Osteoblast (primary cell): ENCODE measurements around the gene BLVRB. TPM values are rescaled to one million over a fixed set of nuclear protein-coding genes. Genes with fewer than 3 reads are reported as not detected.
"Not testable (repeated sequence)": the region's sequence is repeated elsewhere in the genome, so short reads cannot be mapped to it uniquely, and the experiment has no call there.

Experiments
- DNase-seq: peaks from one replicate; pipeline ENCODE4 v3.0.0; 2011; ENCODE audit warnings: low spot score, mixed read lengths; ENCODE audit not compliant: insufficient read length; ENCODE audit errors: missing footprints
- H2AFZ ChIP-seq: 2 replicates; pipeline ENCODE4 v1.6.0; 2011; ENCODE audit warnings: mild to moderate bottlenecking, low read length
- H3K27ac ChIP-seq: 2 replicates; pipeline ENCODE4 v1.5.1; 2011; ENCODE audit warnings: mild to moderate bottlenecking, low read depth, low read length, moderate library complexity
- H3K27me3 ChIP-seq: 2 replicates; pipeline ENCODE4 v1.6.0; 2012; ENCODE audit warnings: mild to moderate bottlenecking, control low read depth, inconsistent platforms, low read length, moderate library complexity; ENCODE audit not compliant: insufficient read depth
- H3K36me3 ChIP-seq: 2 replicates; pipeline ENCODE4 v1.5.1; 2011; ENCODE audit warnings: mild to moderate bottlenecking, low read length, control low read depth, moderate library complexity; ENCODE audit not compliant: insufficient read depth
- H3K4me1 ChIP-seq: 2 replicates; pipeline ENCODE4 v1.5.1; 2011; ENCODE audit warnings: mild to moderate bottlenecking, low read length, control low read depth, moderate library complexity; ENCODE audit not compliant: insufficient read depth
- H3K4me2 ChIP-seq: 2 replicates; pipeline ENCODE4 v1.6.0; 2011; ENCODE audit warnings: mild to moderate bottlenecking, low read length; ENCODE audit not compliant: insufficient read depth
- H3K4me3 ChIP-seq: fragments of 200-600 bp; sonication (generic); 3 replicates; pipeline ENCODE4 v1.5.1; 2012; ENCODE audit warnings: mild to moderate bottlenecking, low read length, inconsistent platforms; ENCODE audit not compliant: insufficient read depth
- H3K79me2 ChIP-seq: 2 replicates; pipeline ENCODE4 v1.6.0; 2012; ENCODE audit warnings: mild to moderate bottlenecking, low read length, control low read depth, inconsistent platforms; ENCODE audit not compliant: insufficient read depth
- H3K9me3 ChIP-seq: 2 replicates; pipeline ENCODE4 v1.5.1; 2011; ENCODE audit warnings: low read depth, low read length, control low read depth
- H4K20me1 ChIP-seq: 2 replicates; pipeline ENCODE4 v1.6.0; 2012; ENCODE audit warnings: mild to moderate bottlenecking, low read length, control low read depth; ENCODE audit not compliant: insufficient read depth
- total RNA-seq: library from RNA; depleted of rRNA; stranded (reverse); fragments of >200 nt; gene quantifications from 2 replicates; pipeline ENCODE4 v1.2.3, GENCODE V29; 2012
- TF ChIP-seq, protein P1 (sequence below): IDR thresholded peaks from 2 replicates; pipeline ENCODE4 v1.5.1; 2011; ENCODE audit warnings: mild to moderate bottlenecking, low read depth, low read length, moderate library complexity; ENCODE audit errors: extremely low read depth

The BLVRB gene
- total RNA-seq, 1 donor = 82.2 TPM

DNA sequence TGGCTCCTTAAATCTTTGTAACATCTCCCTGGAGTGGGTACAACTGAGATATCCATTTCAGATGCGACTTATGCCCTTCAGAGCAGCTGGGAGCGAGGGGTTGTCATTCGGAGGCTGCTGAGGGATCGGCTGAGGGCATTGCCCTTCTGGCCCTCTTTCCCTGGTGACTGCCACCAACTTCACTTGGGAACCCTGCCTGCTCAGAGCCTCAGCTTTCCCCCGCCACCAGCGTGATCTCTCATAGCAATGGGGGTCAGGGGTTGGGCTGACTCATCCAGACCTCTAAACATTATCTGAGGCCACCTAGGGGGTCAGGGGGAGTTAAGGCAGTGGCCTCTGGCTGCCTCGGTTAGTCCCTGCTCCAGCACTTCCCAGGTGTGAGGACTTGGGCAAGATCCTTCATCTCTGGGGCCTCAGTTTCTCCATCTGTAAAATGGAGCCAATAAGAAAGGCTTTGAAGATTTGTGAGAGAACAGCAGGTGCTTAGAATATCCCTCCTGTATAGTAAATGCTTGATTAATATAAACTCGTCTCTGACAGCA lies 53.5 kb downstream of the BLVRB start:
- H3K4me1 ChIP-seq = peaks cover 5% of the 10 kb centered on the region
- TF ChIP-seq, protein P1, sequence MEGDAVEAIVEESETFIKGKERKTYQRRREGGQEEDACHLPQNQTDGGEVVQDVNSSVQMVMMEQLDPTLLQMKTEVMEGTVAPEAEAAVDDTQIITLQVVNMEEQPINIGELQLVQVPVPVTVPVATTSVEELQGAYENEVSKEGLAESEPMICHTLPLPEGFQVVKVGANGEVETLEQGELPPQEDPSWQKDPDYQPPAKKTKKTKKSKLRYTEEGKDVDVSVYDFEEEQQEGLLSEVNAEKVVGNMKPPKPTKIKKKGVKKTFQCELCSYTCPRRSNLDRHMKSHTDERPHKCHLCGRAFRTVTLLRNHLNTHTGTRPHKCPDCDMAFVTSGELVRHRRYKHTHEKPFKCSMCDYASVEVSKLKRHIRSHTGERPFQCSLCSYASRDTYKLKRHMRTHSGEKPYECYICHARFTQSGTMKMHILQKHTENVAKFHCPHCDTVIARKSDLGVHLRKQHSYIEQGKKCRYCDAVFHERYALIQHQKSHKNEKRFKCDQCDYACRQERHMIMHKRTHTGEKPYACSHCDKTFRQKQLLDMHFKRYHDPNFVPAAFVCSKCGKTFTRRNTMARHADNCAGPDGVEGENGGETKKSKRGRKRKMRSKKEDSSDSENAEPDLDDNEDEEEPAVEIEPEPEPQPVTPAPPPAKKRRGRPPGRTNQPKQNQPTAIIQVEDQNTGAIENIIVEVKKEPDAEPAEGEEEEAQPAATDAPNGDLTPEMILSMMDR = no peak

DNA sequence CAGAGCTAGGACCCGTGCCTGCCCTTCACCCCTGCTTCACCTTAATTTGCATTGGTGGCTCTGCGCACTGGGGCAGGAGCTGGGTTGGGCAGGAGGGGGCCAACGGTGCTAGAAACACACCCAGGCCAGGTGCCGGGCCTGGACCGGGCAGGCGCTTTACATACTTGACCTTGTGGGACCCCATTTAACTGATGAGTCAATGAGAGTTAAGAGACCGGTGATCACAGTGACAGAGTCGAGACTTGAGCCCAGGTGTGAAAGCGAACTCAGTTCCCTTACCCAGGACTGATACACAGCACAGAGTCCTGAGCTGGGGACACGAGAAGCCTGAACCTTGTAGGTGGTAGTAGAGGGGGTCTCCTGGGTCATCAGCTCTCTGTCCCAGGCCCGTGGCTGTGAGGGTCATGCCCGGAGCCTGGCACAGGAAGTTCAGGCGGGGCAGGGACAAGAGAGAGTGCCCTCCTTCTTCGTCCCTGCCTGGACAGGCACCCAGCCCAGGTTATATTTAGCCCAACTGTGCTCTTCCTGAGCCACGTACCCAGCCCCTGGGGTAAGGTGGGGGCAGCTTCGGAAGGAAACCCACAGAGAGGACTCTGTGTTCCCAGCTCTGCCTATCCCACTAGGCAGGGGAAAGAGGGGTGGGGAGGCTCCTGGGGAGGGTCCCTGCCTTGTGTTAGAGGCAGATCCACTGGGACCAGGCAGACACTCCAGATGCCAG lies 54.3 kb downstream of the BLVRB start:
- H3K4me3 ChIP-seq = no peak overlapping the region
- no peaks in the 10 kb centered on the region for H3K79me2 ChIP-seq
- H3K4me1 ChIP-seq = no peaks in the 10 kb centered on the region
- H2AFZ ChIP-seq = peak overlapping the region; percentile 47
- H3K27me3 ChIP-seq = no peaks in the 10 kb centered on the region
- H3K9me3 ChIP-seq = no peaks in the 10 kb centered on the region
- peak; percentile 62 for DNase-seq
- no peak overlapping the region for H3K27ac ChIP-seq
- H4K20me1 ChIP-seq = no peaks in the 10 kb centered on the region
- TF ChIP-seq, protein P1 = no peak
- H3K36me3 ChIP-seq = no peaks in the 10 kb centered on the region
- no peak overlapping the region for H3K4me2 ChIP-seq

More for the DNA sequence above, 53.5 kb downstream of the BLVRB start:
- H3K4me2 ChIP-seq = no peak overlapping the region
- H3K27ac ChIP-seq = no peak overlapping the region
- H3K27me3 ChIP-seq = no peaks in the 10 kb centered on the region
- no peaks in the 10 kb centered on the region for H3K9me3 ChIP-seq
- no peak overlapping the region for H3K4me3 ChIP-seq
- H3K36me3 ChIP-seq = no peaks in the 10 kb centered on the region
- no peak overlapping the region for H2AFZ ChIP-seq
- H3K79me2 ChIP-seq = no peaks in the 10 kb centered on the region
- peak; percentile 66 for DNase-seq
- H4K20me1 ChIP-seq = no peaks in the 10 kb centered on the region

DNA sequence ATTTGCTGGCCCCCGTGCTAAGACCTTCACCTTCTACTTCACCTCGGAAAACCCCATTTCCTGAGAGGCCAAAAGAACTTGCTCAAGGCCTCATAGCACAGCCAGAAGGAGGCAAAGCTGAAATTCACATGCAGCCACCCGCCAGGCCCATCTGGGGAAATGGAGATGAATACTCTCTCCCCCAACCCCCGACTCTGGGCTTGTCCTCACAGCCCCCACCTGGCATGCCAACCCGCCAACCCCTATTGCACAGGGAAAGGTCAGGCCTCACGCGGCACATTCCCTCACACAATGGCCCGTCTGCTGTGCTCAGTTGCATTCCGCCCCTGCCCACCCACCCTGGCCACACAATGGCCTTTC lies 55.5 kb downstream of the BLVRB start:
- H3K27ac ChIP-seq = no peak overlapping the region
- no peaks in the 10 kb centered on the region for H4K20me1 ChIP-seq
- H3K79me2 ChIP-seq = no peaks in the 10 kb centered on the region
- H3K27me3 ChIP-seq = no peaks in the 10 kb centered on the region
- no peaks in the 10 kb centered on the region for H3K36me3 ChIP-seq
- TF ChIP-seq, protein P1 = no peak
- no peaks in the 10 kb centered on the region for H3K9me3 ChIP-seq
- no peak overlapping the region for H3K4me3 ChIP-seq
- no peak overlapping the region for H2AFZ ChIP-seq
- H3K4me2 ChIP-seq = no peak overlapping the region
- peak; percentile 84 for DNase-seq
- H3K4me1 ChIP-seq = no peaks in the 10 kb centered on the region

DNA sequence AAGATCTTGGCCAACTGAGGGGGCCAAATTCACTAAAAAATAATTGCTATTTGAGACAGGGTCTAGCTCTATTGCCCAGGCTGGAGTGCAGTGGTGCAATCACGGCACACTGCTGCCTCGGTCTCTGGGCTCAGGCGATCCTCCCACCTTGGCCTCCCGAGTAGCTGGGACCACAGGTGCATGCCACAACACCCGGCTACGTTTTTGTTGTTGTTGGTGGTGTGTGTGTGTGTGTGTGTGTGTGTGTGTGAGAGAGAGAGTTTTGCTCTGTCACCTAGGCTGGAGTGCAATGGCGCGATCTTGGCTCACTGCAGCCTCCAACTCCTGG lies 57.0 kb downstream of the BLVRB start:
- not testable (repeated sequence) for H3K4me2 ChIP-seq, H3K9me3 ChIP-seq, H4K20me1 ChIP-seq

More for the DNA sequence above, 57.0 kb downstream of the BLVRB start:
- not testable (repeated sequence) for H2AFZ ChIP-seq, H3K4me1 ChIP-seq, H3K27me3 ChIP-seq, H3K27ac ChIP-seq, H3K36me3 ChIP-seq, DNase-seq, H3K4me3 ChIP-seq, H3K79me2 ChIP-seq
